GM23248 (cell line): Measurements from ENCODE around the gene LCE3E.

ENCODE experiments used
- EZH2 ChIP-seq: fragments of 200-600 bp; sonication (generic); IDR thresholded peaks from 2 replicates; pipeline ENCODE4 v1.6.1; 2018; ENCODE audit warnings: antibody characterized with exemption, mild to moderate bottlenecking; ENCODE audit not compliant: insufficient read depth, poor library complexity, severe bottlenecking
- EZH2phosphoT487 ChIP-seq: fragments of 200-600 bp; sonication (generic); IDR thresholded peaks from 2 replicates; pipeline ENCODE4 v1.6.1; 2018; ENCODE audit warnings: antibody characterized with exemption, moderate library complexity, mild to moderate bottlenecking, low read depth; ENCODE audit not compliant: insufficient read depth

DNA sequence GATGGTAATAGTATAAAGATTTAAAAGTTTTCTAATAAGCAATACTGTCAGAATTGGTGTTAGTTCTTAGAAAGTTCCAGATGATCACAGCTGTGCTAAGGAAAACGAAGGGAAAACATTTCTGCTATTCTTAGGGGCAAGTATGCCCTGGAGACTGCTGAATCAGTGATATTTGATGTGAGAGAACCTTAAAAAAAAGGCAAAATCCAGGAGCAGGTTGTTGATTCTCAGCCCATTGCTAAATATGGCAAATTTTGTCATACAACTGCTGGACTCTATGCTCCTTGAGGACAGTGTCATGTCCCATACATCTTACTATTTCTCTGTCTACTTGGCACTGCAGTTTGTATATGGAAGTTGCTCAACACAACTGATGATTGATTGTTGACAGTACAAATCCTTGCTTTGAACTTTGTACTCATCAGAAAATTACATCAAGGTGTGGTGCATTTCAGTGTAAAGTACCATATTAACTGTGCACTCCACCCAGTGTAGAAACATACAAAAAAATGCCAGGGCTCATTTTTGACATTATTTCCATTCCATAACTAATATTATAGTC is 41.4 kb downstream of the LCE3E start:
- TF ChIP-seq EZH2: no peak
- TF ChIP-seq EZH2phosphoT487: no peak
